Measurements from ENCODE around the gene HSPE1. TPM values are rescaled to one million over a fixed set of nuclear protein-coding genes. Genes with fewer than 3 reads are reported as not detected.
"Not testable (repeated sequence)": the region's sequence is repeated elsewhere in the genome, so short reads cannot be mapped to it uniquely, and the experiment has no call there.

HSPE1 gene
- 200 TPM for polyA plus RNA-seq (2013, experiment 1 of 2)
- 212 TPM for polyA plus RNA-seq (2013, experiment 2 of 2)

DNA sequence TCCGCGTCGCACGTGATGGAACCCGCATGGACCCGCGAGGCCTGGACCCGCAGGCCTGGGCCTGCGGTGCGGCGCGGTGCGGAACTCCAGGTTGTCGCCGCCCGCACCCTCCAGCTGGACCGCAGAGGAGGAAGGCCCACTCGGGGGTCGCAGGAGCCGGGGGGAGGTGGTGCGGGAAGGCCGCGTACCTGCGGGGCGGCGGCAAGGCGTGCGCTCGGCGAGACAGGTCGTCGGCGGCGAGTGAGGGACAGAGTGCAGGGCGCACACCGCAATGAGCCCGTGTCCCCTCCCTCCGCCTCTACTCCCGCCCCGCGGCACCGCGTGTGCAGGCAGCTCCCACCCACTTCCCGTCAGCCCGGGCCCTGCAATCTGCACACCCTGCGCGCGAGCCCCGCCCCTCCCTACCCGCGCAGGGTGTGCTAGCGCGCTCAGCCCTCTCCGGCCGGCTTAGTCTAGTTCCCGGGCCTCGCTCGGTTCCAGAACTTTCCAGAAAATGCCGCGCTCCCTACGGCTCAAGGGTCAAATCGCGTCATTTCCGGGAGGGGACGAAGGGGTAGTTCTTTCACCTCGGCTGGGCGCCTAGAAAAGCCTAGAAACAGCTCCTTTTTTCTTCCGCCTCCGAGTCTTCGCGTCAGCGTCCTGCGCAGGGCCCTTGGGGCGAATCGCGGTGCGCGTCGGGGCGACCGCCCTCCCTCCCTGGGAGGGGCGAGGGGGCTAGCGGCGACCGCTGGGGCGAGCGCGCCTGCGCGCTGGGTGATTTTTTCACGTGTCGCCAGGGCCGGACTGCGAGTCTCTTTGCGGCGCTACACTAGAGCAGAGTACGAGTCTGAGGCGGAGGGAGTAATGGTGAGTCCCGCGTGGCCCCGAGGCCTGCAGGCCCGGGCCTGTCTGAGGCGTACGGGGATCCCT lies at the start of gene HSPE1, which contains the start of gene HSPD1:
Gene HSPE1 (plus strand): TSS at position 786 of the 909 bp plus-strand sequence. CDS start 58 bp downstream, at position 844.
Gene HSPD1 (minus strand): TSS at position 247 of the 909 bp plus-strand sequence. CDS start 992 bp downstream, outside the sequence.
- Histone ChIP-seq H3K36me3 (ENCODE audit: control insufficient read depth, insufficient read depth, low read length) (peaks cover 66% of the 10 kb centered on the region), H3K9me3 (ENCODE audit: control insufficient read depth, low read length) (no peaks in the 10 kb centered on the region), H3K27ac (ENCODE audit: low read depth, low read length, severe bottlenecking) (peak within 1 kb of the TSS; percentile 100), H3K4me1 (ENCODE audit: control insufficient read depth, insufficient read depth, low read length, poor library complexity, severe bottlenecking) (peaks cover 19% of the 10 kb centered on the region), H3K4me3 (ENCODE audit: extremely low read depth, insufficient read depth, low read length, poor library complexity, severe bottlenecking) (peak within 1 kb of the TSS; percentile 89)
- WGBS, 2 experiments (ENCODE audit: insufficient coverage in 2 of 2): 0% methylated on average over 71 to 75 of the region's 104 CpGs

DNA sequence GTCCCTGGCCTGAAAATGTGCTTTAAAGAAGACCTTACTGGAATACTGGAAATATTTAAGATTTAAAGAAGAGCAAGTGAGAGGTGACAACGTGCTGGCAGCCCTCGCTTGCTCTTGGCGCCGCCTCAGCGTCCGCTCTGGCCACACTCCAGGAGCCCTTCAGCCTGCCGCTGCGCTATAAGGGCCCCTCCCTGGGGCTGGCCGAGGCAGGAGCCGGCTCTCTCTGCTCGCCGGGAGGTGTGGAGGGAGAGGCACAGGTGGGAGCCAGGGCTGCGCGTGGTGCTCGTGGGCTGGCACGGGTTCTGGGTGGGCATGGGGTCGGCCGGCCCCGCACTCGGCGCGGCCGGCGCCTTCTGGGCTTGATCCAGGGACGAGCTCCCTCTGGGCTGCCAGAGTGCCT lies 49.7 kb upstream of the HSPE1 start:
- H3K9me3 ChIP-seq (ENCODE audit: control insufficient read depth, low read length): no peaks in the 10 kb centered on the region
- peaks cover 9% of the 10 kb centered on the region for H3K4me1 ChIP-seq (ENCODE audit: control insufficient read depth, insufficient read depth, low read length, poor library complexity, severe bottlenecking)
- WGBS, 2 experiments (ENCODE audit: insufficient coverage in 2 of 2): 91 to 96% methylated on average over 14 to 24 of the region's 25 CpGs
- no peak overlapping the region for H3K4me3 ChIP-seq (ENCODE audit: extremely low read depth, insufficient read depth, low read length, poor library complexity, severe bottlenecking)
- H3K27ac ChIP-seq (ENCODE audit: low read depth, low read length, severe bottlenecking): no peak overlapping the region
- peaks cover 3% of the 10 kb centered on the region for H3K36me3 ChIP-seq (ENCODE audit: control insufficient read depth, insufficient read depth, low read length)

DNA sequence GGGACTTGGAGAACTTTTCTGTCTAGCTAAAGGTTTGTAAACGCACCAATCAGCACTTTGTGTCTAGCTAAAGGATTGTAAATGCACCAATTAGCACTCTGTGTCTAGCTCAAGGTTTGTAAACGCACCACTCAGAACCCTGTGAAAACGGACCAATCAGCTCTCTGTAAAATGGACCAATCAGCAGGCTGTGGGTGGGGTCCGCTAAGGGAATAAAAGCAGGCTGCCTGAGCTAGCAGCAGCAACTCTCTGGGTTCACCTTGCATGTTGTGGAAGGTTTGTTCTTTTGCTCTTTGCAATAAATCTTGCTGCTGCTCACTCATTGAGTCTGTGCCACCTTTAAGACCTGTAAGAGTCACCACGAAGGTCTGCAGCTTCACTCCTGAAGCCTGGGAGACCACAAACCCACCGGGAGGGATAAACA lies 49.2 kb upstream of the HSPE1 start:
- H3K4me1 ChIP-seq (ENCODE audit: control insufficient read depth, insufficient read depth, low read length, poor library complexity, severe bottlenecking); H3K36me3 ChIP-seq (ENCODE audit: control insufficient read depth, insufficient read depth, low read length); H3K9me3 ChIP-seq (ENCODE audit: control insufficient read depth, low read length); H3K4me3 ChIP-seq (ENCODE audit: extremely low read depth, insufficient read depth, low read length, poor library complexity, severe bottlenecking); H3K27ac ChIP-seq (ENCODE audit: low read depth, low read length, severe bottlenecking): not testable (repeated sequence)
- 88 to 89% methylated on average over 6 of the region's 6 CpGs for WGBS, 2 experiments (ENCODE audit: insufficient coverage in 2 of 2)

DNA sequence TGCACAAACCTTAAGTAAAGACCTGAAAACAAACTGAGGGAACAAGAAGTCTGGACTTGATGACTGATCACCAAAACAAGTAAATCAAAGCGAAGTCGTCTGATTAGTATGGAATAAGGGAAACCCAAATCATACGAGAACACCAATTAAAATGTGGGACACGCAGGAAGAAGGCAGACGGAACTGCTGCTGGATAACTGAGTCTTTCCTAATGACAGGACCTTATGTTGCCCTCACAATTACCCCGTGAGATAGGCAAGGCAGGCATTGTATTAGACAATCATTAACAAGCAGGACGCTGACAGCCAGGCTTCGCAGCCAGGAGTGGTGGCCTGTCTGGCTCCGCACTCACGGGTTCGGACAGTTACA lies 47.4 kb upstream of the HSPE1 start:
- H3K27ac ChIP-seq (ENCODE audit: low read depth, low read length, severe bottlenecking): peak overlapping the region; percentile 86
- peaks cover 9% of the 10 kb centered on the region for H3K4me1 ChIP-seq (ENCODE audit: control insufficient read depth, insufficient read depth, low read length, poor library complexity, severe bottlenecking)
- 16 to 21% methylated on average over 7 to 10 of the region's 11 CpGs for WGBS, 2 experiments (ENCODE audit: insufficient coverage in 2 of 2)
- peak overlapping the region; percentile 90 for H3K4me3 ChIP-seq (ENCODE audit: extremely low read depth, insufficient read depth, low read length, poor library complexity, severe bottlenecking)
- peaks cover 9% of the 10 kb centered on the region for H3K36me3 ChIP-seq (ENCODE audit: control insufficient read depth, insufficient read depth, low read length)
- no peaks in the 10 kb centered on the region for H3K9me3 ChIP-seq (ENCODE audit: control insufficient read depth, low read length)

DNA sequence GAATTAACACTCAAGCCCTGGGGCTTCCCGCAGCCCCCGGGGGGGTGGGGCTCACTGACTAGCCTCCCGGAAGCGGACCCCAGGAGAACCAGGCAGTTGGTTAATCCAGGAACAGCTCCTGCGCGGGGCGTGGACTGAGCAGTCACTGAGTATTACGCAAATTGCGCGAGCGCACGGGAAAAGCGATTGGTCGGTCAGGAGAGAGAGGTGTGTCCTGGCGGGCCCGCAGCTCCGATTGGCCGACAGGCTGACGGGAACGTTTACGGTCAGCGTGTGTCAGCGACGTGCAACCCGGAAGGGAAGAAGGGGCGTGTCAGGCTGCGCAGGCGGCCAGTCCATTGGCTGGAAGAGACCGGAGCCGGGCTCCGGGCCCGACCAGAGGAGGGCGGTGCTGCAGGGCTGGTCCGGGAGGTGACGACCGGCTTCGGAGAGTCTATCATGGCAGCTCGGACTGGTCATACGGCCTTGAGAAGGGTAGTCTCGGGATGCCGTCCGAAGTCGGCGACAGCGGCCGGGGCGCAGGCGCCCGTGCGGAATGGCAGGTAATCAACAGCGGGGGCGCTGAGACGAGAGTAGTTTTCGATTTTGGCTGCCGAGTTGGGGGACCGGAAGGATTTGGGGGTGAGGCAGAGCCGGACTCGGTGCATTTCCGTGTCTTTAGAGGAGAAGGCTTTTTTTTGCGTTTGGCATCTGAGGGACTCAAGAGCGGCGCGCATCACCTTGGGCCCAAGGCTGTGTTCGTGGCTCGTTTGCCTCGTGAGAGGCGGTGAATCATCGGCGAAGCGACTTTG lies 46.9 kb upstream of the HSPE1 start, which contains the start of gene COQ10B:
Gene COQ10B (plus strand): TSS at position 430 of the 791 bp plus-strand sequence. CDS start 9 bp downstream, at position 439.
- peaks cover 9% of the 10 kb centered on the region for H3K36me3 ChIP-seq (ENCODE audit: control insufficient read depth, insufficient read depth, low read length)
- H3K9me3 ChIP-seq (ENCODE audit: control insufficient read depth, low read length): no peaks in the 10 kb centered on the region
- 0% methylated on average over 56 to 70 of the region's 70 CpGs for WGBS, 2 experiments (ENCODE audit: insufficient coverage in 2 of 2)
- H3K4me3 ChIP-seq (ENCODE audit: extremely low read depth, insufficient read depth, low read length, poor library complexity, severe bottlenecking): peak within 1 kb of the TSS; percentile 90
- peaks cover 9% of the 10 kb centered on the region for H3K4me1 ChIP-seq (ENCODE audit: control insufficient read depth, insufficient read depth, low read length, poor library complexity, severe bottlenecking)
- peak within 1 kb of the TSS; percentile 100 for H3K27ac ChIP-seq (ENCODE audit: low read depth, low read length, severe bottlenecking)

DNA sequence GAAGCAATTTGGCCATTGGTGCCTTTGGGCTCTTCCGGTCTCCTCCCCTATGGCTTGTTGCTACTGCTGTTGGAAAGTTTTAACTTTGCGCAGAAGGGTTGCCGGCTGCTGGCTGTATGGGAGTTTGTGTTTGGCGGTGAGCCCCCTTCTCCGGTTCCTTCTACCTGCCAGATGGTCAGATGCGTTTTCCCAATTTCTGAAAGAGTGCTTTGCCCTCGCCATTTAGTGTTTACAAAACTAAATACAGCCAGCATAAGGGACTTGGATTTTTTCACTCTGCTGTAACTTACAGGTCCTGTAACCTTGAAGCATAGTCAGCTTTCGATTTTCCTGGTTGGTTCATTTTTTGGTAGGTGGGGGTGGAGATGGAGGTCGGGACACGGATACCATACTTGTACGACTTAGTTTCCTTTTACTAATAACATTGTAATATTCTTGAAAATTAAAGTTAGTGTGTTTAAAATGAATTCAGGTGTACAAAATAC lies 46.2 kb upstream of the HSPE1 start:
- H3K36me3 ChIP-seq (ENCODE audit: control insufficient read depth, insufficient read depth, low read length): peaks cover 10% of the 10 kb centered on the region
- peak overlapping the region; percentile 100 for H3K27ac ChIP-seq (ENCODE audit: low read depth, low read length, severe bottlenecking)
- H3K4me1 ChIP-seq (ENCODE audit: control insufficient read depth, insufficient read depth, low read length, poor library complexity, severe bottlenecking): peaks cover 9% of the 10 kb centered on the region
- no peaks in the 10 kb centered on the region for H3K9me3 ChIP-seq (ENCODE audit: control insufficient read depth, low read length)
- 0% methylated on average over 6 to 7 of the region's 11 CpGs for WGBS, 2 experiments (ENCODE audit: insufficient coverage in 2 of 2)
- peak overlapping the region; percentile 90 for H3K4me3 ChIP-seq (ENCODE audit: extremely low read depth, insufficient read depth, low read length, poor library complexity, severe bottlenecking)

DNA sequence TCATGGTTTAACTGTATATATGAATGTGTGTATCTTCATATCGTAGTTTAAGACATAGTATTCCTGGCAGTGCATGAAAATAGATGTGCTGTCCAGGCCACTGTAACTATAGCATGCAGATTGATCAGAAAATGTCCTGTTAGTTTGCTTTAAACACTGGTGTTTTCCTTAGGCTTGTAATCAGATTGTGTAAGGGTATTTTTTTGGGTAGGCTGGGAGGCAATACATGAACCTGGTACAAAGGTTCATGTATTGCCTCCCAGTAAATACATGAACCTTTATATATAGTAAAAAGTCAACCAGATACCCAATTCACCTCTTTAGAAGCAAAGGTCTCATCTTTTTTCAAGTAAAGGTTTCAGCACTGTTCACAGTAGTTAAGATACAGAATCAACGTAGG lies 45.3 kb upstream of the HSPE1 start:
- peaks cover 9% of the 10 kb centered on the region for H3K4me1 ChIP-seq (ENCODE audit: control insufficient read depth, insufficient read depth, low read length, poor library complexity, severe bottlenecking)
- 100% methylated on average over 2 of the region's 2 CpGs for WGBS, 2 experiments (ENCODE audit: insufficient coverage in 2 of 2)
- no peaks in the 10 kb centered on the region for H3K9me3 ChIP-seq (ENCODE audit: control insufficient read depth, low read length)
- H3K27ac ChIP-seq (ENCODE audit: low read depth, low read length, severe bottlenecking): no peak overlapping the region
- H3K4me3 ChIP-seq (ENCODE audit: extremely low read depth, insufficient read depth, low read length, poor library complexity, severe bottlenecking): peak overlapping the region; percentile 90
- H3K36me3 ChIP-seq (ENCODE audit: control insufficient read depth, insufficient read depth, low read length): peaks cover 13% of the 10 kb centered on the region

DNA sequence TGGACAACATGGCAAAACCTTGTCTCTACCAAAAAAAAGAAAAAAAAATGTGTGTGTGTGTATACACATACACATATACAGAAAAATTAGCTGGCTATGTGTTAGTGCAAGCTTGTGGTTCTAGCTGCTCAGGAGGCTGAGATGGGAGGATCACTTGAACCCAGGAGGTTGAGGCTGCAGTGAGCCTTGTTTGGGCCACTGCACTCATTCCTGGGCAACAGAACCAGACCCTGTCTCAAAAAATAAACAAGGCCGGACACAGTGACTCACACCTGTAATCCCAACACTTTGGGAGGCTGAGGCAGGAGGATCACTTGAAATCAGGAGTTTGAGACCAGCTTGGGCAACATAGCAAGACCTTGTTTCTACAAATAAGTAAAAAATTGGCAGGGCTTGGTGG lies 44.8 kb upstream of the HSPE1 start:
- no peak overlapping the region for H3K4me3 ChIP-seq (ENCODE audit: extremely low read depth, insufficient read depth, low read length, poor library complexity, severe bottlenecking)
- H3K27ac ChIP-seq (ENCODE audit: low read depth, low read length, severe bottlenecking): no peak overlapping the region
- WGBS, 2 experiments (ENCODE audit: insufficient coverage in 2 of 2): 100% methylated on average over 1 of the region's 1 CpG; no CpG with 5 or more reads in 1 of the 2 experiments
- peaks cover 9% of the 10 kb centered on the region for H3K4me1 ChIP-seq (ENCODE audit: control insufficient read depth, insufficient read depth, low read length, poor library complexity, severe bottlenecking)
- H3K9me3 ChIP-seq (ENCODE audit: control insufficient read depth, low read length): no peaks in the 10 kb centered on the region
- H3K36me3 ChIP-seq (ENCODE audit: control insufficient read depth, insufficient read depth, low read length): peaks cover 14% of the 10 kb centered on the region

DNA sequence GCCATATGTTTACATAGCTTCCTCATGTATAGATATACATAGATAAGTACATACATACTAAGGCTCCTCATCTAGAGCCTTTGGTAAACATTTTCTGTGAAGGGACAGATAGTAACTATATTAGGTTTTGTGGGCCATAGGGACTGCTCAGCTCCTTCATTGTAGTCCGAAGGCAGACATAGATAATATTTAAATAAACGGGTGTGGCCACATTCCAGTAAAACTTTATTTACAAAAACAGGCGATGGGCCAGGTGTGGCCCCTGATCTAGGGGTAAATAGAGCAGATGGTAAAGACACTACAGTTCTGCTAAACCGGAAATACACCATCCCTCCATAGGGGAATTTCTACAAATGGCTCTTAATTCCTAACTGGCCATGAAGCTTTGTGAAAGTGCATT lies 39.5 kb upstream of the HSPE1 start:
- 80% methylated on average over 1 of the region's 4 CpGs; no CpG with 5 or more reads in 1 of the 2 experiments for WGBS, 2 experiments (ENCODE audit: insufficient coverage in 2 of 2)
- Histone ChIP-seq H3K4me3 (ENCODE audit: extremely low read depth, insufficient read depth, low read length, poor library complexity, severe bottlenecking) (no peak overlapping the region), H3K4me1 (ENCODE audit: control insufficient read depth, insufficient read depth, low read length, poor library complexity, severe bottlenecking) (no peaks in the 10 kb centered on the region), H3K9me3 (ENCODE audit: control insufficient read depth, low read length) (no peaks in the 10 kb centered on the region), H3K36me3 (ENCODE audit: control insufficient read depth, insufficient read depth, low read length) (peaks cover 44% of the 10 kb centered on the region), H3K27ac (ENCODE audit: low read depth, low read length, severe bottlenecking) (no peak overlapping the region)

DNA sequence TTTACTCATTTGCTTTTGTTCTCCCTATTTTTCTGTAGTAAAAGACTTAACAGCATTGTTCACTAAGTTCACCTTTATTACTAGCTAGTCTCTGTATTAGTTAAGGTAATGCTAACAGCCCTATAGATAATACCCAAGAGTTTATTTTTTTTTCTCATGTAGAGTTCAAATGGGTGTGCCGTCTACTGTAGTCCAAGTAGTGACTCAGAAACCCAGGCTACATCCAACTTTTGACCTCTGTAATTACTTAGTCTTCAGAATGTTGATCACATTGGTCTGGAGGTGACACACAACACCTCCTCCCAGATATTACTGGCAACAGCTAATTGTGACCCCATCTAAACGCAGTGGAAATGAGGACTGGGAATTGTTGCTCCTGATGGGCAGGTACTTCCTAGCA lies 39.1 kb upstream of the HSPE1 start:
- H3K4me3 ChIP-seq (ENCODE audit: extremely low read depth, insufficient read depth, low read length, poor library complexity, severe bottlenecking): no peak overlapping the region
- WGBS, 2 experiments (ENCODE audit: insufficient coverage in 2 of 2): 83 to 100% methylated on average over 1 to 2 of the region's 2 CpGs

More for the DNA sequence above, 39.1 kb upstream of the HSPE1 start:
- H3K27ac ChIP-seq (ENCODE audit: low read depth, low read length, severe bottlenecking): no peak overlapping the region
- no peaks in the 10 kb centered on the region for H3K4me1 ChIP-seq (ENCODE audit: control insufficient read depth, insufficient read depth, low read length, poor library complexity, severe bottlenecking)
- H3K36me3 ChIP-seq (ENCODE audit: control insufficient read depth, insufficient read depth, low read length): peaks cover 44% of the 10 kb centered on the region
- H3K9me3 ChIP-seq (ENCODE audit: control insufficient read depth, low read length): no peaks in the 10 kb centered on the region

All from mesodermal cell (in vitro differentiated cells).